ENCODE results near the gene MIOX.

MIOX gene

DNA sequence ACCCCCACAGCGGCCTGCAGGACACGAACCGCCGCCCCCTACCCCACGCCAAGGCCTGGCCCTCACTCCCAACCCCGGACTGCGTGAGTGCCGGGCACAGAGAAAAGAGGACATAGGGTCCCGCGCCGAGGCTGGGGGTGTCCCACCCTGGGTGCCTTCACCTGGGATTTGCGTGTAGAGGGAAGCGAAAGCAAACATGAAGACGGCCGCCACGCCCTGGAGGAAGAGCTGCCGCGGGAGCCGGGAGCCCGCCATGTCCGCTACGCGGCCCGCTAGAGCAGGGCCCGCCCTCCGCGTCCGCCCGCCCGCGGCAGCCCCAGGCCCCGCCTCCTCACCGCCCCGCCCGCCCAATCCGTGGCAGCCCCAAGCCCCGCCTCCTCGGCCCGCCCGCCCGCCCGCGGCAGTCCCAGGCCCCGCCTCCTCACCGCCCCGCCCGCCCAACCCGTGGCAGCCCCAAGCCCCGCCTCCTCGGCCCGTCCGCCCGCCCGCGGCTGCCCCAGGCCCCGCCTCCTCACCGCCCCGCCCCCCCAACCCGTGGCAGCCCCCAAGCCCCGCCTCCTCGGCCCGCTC, 20.8 kb downstream of the MIOX start, which contains the start of gene LMF2:
Gene LMF2, minus strand, starts transcription at position 282 of the 570 bp plus-strand sequence. Its CDS starts 27 bp downstream, at position 255.
- Histone ChIP-seq H3K9me3 (no peaks in the 10 kb centered on the region), H3K27ac (peak within 1 kb of the TSS; percentile 92), H3K36me3 (peaks cover 41% of the 10 kb centered on the region), H3K27me3 (no peaks in the 10 kb centered on the region), H3K4me1 (ENCODE audit: control insufficient read depth in 1 of 2, insufficient read depth in 1 of 2, low read depth in 1 of 2, low read length in 1 of 2) (peaks cover 16 to 22% of the 10 kb centered on the region in 2 experiments), H3K4me3 (ENCODE audit: low read depth in 1 of 2, low read length in 1 of 2) (peak within 1 kb of the TSS; percentile 79 to 83)
- TF ChIP-seq, protein P1, sequence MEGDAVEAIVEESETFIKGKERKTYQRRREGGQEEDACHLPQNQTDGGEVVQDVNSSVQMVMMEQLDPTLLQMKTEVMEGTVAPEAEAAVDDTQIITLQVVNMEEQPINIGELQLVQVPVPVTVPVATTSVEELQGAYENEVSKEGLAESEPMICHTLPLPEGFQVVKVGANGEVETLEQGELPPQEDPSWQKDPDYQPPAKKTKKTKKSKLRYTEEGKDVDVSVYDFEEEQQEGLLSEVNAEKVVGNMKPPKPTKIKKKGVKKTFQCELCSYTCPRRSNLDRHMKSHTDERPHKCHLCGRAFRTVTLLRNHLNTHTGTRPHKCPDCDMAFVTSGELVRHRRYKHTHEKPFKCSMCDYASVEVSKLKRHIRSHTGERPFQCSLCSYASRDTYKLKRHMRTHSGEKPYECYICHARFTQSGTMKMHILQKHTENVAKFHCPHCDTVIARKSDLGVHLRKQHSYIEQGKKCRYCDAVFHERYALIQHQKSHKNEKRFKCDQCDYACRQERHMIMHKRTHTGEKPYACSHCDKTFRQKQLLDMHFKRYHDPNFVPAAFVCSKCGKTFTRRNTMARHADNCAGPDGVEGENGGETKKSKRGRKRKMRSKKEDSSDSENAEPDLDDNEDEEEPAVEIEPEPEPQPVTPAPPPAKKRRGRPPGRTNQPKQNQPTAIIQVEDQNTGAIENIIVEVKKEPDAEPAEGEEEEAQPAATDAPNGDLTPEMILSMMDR (IDR thresholded peaks at IDR 0.05): peak; percentile 38

DNA sequence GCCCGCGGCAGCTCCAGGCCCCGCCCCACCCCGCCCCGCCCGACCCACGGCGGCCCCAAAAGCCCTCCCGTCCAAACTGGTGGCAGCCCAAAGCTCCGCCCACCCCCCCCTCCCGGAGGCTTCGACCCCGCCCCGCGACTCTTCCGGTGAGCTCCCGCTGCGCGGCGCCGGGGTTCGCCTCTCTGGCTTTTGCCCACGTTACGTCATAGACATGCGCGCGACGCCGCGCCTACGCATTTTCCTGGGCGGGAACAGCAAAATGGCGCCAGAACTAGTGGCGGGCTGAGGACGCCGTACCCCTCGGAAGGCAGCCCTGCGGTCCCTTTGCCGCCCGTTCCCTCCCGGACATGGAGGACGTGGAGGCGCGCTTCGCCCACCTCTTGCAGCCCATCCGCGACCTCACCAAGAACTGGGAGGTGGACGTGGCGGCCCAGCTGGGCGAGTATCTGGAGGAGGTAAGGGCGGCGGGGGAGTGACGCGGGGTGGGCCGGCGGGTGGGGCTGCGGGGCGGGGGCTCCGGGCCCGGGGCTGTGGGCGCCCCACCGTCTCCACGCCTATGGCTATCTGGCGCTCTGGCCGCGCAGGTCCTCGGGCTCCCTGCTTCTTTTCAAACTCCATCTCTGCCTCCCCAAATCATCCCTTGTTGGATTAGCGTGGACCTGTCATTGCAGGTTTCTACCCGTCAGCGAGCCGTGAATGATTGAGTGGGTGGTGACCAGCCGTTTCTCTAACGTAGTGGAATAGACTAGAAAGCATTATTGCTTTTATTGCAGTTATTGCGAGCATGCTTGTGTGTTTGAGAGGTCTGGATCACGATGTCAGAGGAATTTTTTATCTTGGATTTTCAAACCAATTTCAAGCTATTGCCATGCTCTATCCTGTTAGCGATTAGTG, 21.6 kb downstream of the MIOX start, which contains the start of gene NCAPH2:
Gene NCAPH2, plus strand, starts transcription at position 234 of the 894 bp plus-strand sequence. Its CDS starts 114 bp downstream, at position 348.
- Histone ChIP-seq H3K4me1 (ENCODE audit: control insufficient read depth in 1 of 2, insufficient read depth in 1 of 2, low read depth in 1 of 2, low read length in 1 of 2) (peaks cover 16 to 22% of the 10 kb centered on the region in 2 experiments), H3K27me3 (no peaks in the 10 kb centered on the region), H3K27ac (peak within 1 kb of the TSS; percentile 92), H3K36me3 (peaks cover 34% of the 10 kb centered on the region), H3K9me3 (no peaks in the 10 kb centered on the region), H3K4me3 (ENCODE audit: low read depth in 1 of 2, low read length in 1 of 2) (peak within 1 kb of the TSS; percentile 79 to 83)
- TF ChIP-seq, protein P1 (IDR thresholded peaks at IDR 0.05): no peak

- Histone ChIP-seq H3K27me3 (no peaks in the 10 kb centered on the region), H3K4me3 (ENCODE audit: low read depth in 1 of 2, low read length in 1 of 2) (peak overlapping the region; percentile 78 to 79), H3K4me1 (ENCODE audit: control insufficient read depth in 1 of 2, insufficient read depth in 1 of 2, low read depth in 1 of 2, low read length in 1 of 2) (peaks cover 16 to 22% of the 10 kb centered on the region in 2 experiments), H3K9me3 (no peaks in the 10 kb centered on the region), H3K36me3 (peaks cover 28% of the 10 kb centered on the region), H3K27ac (peak overlapping the region; percentile 92)
- TF ChIP-seq, protein P1 (IDR thresholded peaks at IDR 0.05): no peak
Observed at GRCh38 chr22:50508897-50509296, 22.2 kb downstream of the MIOX start.

DNA sequence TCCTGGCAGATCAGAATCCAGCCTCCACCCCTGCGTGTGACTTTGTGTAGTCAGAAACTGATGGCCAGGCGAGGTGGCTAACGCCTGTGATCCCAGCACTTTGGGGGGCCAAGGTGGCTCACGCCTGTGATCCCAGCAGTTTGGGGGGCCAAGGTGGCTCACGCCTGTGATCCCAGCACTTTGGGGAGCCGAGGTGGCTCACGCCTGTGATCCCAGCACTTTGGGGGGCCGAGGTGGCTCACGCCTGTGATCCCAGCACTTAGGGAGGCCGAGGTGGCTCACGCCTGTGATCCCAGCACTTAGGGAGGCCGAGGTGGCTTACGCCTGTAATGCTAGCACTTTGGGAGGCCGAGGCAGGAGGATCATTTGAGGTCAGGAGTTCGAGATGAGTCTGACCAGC, 26.5 kb downstream of the MIOX start:
- TF ChIP-seq, protein P1 (IDR thresholded peaks at IDR 0.05): no peak
- no peak overlapping the region for H3K27ac ChIP-seq
- no peaks in the 10 kb centered on the region for H3K27me3 ChIP-seq
- peaks cover 20% of the 10 kb centered on the region for H3K36me3 ChIP-seq
- no peaks in the 10 kb centered on the region for H3K9me3 ChIP-seq
- H3K4me1 ChIP-seq (ENCODE audit: control insufficient read depth in 1 of 2, insufficient read depth in 1 of 2, low read depth in 1 of 2, low read length in 1 of 2): peaks cover 6 to 12% of the 10 kb centered on the region in 2 experiments
- H3K4me3 ChIP-seq (ENCODE audit: low read depth in 1 of 2, low read length in 1 of 2): no peak overlapping the region

DNA sequence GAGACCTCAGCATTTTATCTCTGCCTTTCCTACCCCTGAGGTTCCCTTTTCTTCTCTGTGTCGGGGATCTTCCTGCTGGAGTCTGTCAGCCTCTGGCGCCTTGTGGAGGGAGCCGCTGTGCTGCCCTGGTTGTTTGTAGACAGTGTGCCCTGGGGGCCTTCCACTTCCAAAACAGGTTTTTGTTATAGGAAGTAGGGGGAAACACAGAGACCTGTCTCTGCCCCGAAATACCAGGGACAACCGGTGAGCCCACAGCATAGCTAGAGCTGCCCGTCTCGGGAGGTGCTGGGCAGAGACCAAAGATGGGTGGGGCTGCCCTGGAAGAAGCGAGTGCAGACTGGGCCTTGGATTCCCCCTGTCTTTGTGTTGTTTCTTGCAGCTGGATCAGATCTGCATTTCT, 29.4 kb downstream of the MIOX start:
- Histone ChIP-seq H3K4me1 (ENCODE audit: control insufficient read depth in 1 of 2, insufficient read depth in 1 of 2, low read depth in 1 of 2, low read length in 1 of 2) (no peaks in the 10 kb centered on the region), H3K27ac (no peak overlapping the region), H3K4me3 (ENCODE audit: low read depth in 1 of 2, low read length in 1 of 2) (no peak overlapping the region), H3K27me3 (no peaks in the 10 kb centered on the region), H3K9me3 (no peaks in the 10 kb centered on the region), H3K36me3 (peaks cover 38% of the 10 kb centered on the region)
- TF ChIP-seq, protein P1 (IDR thresholded peaks at IDR 0.05): no peak

All from neutrophil (primary cell).